ENCODE measurements around the gene CCDC13. TPM values are rescaled to one million over a fixed set of nuclear protein-coding genes. Genes with fewer than 3 reads are reported as not detected.

Gene CCDC13
- total RNA-seq, 1 experiment from 2014 or later = 0.82 TPM

GRCh38 chr3:42732829-42733459 is 40.1 kb downstream of the CCDC13 start:
- ATAC-seq (no peak), DNase-seq (ENCODE audit: low read depth, low spot score) (no peak)
- H3K4me1 ChIP-seq (ENCODE audit: control insufficient read depth, insufficient read depth, low read length) = no peaks in the 10 kb centered on the region
- H3K27ac ChIP-seq (ENCODE audit: low read length) = no peak overlapping the region
- CTCF ChIA-PET = no interaction called here
- intact Hi-C loops (cut with micrococcal nuclease; ENCODE audit: unreplicated experiment) (no loop called here), in situ Hi-C loops (cut with HindIII; ENCODE audit: low pct_unique_long_range_greater_than_20kb, low sequenced_read_pairs) (no loop called here)
- H3K4me3 ChIP-seq (ENCODE audit: low read depth in 2 of 2, low read length in 2 of 2) = no peak overlapping the region
- POLR2A ChIA-PET = no interaction called here
- no peaks in the 10 kb centered on the region for H3K27me3 ChIP-seq (ENCODE audit: control insufficient read depth, insufficient read depth, low read length)
- H3K9me3 ChIP-seq (ENCODE audit: control insufficient read depth, insufficient read depth, low read depth, low read length) = no peaks in the 10 kb centered on the region
- no peak for TF ChIP-seq REST (IDR thresholded peaks at IDR 0.05; ENCODE audit: insufficient read depth in 1 of 2, low read depth in 2 of 2, low read length in 1 of 2)
- TF ChIP-seq TCF7L2 (IDR thresholded peaks at IDR 0.05; ENCODE audit: low read depth, low read length) = no peak
- no peak for TF ChIP-seq POLR2AphosphoS5 (IDR thresholded peaks at IDR 0.05; ENCODE audit: low read depth, low read length)
- no peak for TF ChIP-seq SIN3A (IDR thresholded peaks at IDR 0.05; ENCODE audit: borderline replicate concordance, insufficient read depth, low read depth, low read length)
- TF ChIP-seq CTCF (IDR thresholded peaks at IDR 0.05) = no peak; the same call in 1 of the 2 replicates
- H3K36me3 ChIP-seq (ENCODE audit: control insufficient read depth, insufficient read depth, low read length) = no peaks in the 10 kb centered on the region
- BruUV-seq (replicated peaks) = no TSS peak

GRCh38 chr3:42732196-42732828 is 40.7 kb downstream of the CCDC13 start:
- Histone ChIP-seq H3K4me1 (ENCODE audit: control insufficient read depth, insufficient read depth, low read length) (no peaks in the 10 kb centered on the region), H3K27ac (ENCODE audit: low read length) (no peak overlapping the region), H3K4me3 (ENCODE audit: low read depth in 2 of 2, low read length in 2 of 2) (no peak overlapping the region), H3K9me3 (ENCODE audit: control insufficient read depth, insufficient read depth, low read depth, low read length) (no peaks in the 10 kb centered on the region), H3K27me3 (ENCODE audit: control insufficient read depth, insufficient read depth, low read length) (no peaks in the 10 kb centered on the region), H3K36me3 (ENCODE audit: control insufficient read depth, insufficient read depth, low read length) (no peaks in the 10 kb centered on the region)
- no peak for DNase-seq (ENCODE audit: low read depth, low spot score)
- in situ Hi-C loops (cut with HindIII; ENCODE audit: low pct_unique_long_range_greater_than_20kb, low sequenced_read_pairs) (no loop called here), intact Hi-C loops (cut with micrococcal nuclease; ENCODE audit: unreplicated experiment) (no loop called here)
- TF ChIP-seq POLR2AphosphoS5 (IDR thresholded peaks at IDR 0.05; ENCODE audit: low read depth, low read length) = no peak
- TF ChIP-seq SIN3A (IDR thresholded peaks at IDR 0.05; ENCODE audit: borderline replicate concordance, insufficient read depth, low read depth, low read length) = no peak
- no peak for TF ChIP-seq REST (IDR thresholded peaks at IDR 0.05; ENCODE audit: insufficient read depth in 1 of 2, low read depth in 2 of 2, low read length in 1 of 2)
- TF ChIP-seq CTCF (IDR thresholded peaks at IDR 0.05) = no peak
- CTCF ChIA-PET = no interaction called here
- BruUV-seq (replicated peaks) = no TSS peak
- no peak for ATAC-seq
- POLR2A ChIA-PET = no interaction called here
